VCaP (cell line): ENCODE data around the gene PELI1.
A peak's percentile ranks its signal among the peaks of the same experiment; 100 is the strongest.
"Not testable (repeated sequence)": the region's sequence is repeated elsewhere in the genome, so short reads cannot be mapped to it uniquely, and the experiment has no call there.

Source experiments
- H3K27ac ChIP-seq: fragments of 450-650 bp; 2 replicates; pipeline ENCODE4 v1.5.1; 2017
- TF ChIP-seq, protein P1 (sequence below): fragments of 450-650 bp; conservative IDR thresholded peaks from 2 replicates; pipeline ENCODE4 v1.5.1; 2017; ENCODE audit warnings: mild to moderate bottlenecking, moderate library complexity

The PELI1 gene

DNA sequence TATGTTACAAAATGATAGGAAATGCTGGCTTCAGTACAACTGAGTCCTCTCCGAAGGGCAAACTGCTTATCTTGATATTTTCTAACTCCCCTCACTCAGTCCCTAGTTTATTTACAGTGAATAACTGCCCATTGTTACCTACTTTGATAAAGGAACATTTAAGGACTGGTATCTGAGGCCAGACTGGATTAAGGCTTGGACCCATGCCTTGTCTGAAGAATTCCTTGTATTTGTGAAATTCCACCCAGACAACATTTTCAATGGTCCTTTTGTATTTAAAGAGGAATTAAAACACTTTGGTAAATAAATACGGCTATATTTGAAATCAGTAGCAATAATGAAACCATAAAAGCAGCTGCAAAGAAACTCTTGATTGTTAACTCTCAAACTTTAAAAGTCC lies 58.3 kb downstream of the PELI1 start:
- no peak overlapping the region for H3K27ac ChIP-seq
- TF ChIP-seq, protein P1, sequence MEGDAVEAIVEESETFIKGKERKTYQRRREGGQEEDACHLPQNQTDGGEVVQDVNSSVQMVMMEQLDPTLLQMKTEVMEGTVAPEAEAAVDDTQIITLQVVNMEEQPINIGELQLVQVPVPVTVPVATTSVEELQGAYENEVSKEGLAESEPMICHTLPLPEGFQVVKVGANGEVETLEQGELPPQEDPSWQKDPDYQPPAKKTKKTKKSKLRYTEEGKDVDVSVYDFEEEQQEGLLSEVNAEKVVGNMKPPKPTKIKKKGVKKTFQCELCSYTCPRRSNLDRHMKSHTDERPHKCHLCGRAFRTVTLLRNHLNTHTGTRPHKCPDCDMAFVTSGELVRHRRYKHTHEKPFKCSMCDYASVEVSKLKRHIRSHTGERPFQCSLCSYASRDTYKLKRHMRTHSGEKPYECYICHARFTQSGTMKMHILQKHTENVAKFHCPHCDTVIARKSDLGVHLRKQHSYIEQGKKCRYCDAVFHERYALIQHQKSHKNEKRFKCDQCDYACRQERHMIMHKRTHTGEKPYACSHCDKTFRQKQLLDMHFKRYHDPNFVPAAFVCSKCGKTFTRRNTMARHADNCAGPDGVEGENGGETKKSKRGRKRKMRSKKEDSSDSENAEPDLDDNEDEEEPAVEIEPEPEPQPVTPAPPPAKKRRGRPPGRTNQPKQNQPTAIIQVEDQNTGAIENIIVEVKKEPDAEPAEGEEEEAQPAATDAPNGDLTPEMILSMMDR, result no peak

DNA sequence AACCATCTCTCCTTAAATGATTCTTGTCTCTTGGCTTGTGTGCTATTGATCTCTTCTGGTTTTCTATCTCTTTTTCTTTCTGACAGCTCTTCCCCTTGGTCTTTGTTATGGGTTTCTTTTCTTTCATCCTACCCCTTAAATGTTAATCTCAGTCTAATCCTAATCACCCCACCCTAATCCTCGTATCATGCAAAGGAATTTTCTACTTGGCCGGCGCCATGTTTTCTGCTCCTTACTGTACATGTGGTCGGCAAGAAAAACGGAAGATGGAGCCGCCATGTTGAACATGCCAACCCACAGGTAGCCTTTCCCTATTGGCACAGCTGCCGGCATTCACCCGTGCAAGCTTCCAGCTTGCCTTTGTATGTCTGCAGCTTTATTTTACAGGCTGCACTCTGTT lies 63.2 kb downstream of the PELI1 start:
- H3K27ac ChIP-seq, result no peak overlapping the region
- TF ChIP-seq, protein P1, result no peak

DNA sequence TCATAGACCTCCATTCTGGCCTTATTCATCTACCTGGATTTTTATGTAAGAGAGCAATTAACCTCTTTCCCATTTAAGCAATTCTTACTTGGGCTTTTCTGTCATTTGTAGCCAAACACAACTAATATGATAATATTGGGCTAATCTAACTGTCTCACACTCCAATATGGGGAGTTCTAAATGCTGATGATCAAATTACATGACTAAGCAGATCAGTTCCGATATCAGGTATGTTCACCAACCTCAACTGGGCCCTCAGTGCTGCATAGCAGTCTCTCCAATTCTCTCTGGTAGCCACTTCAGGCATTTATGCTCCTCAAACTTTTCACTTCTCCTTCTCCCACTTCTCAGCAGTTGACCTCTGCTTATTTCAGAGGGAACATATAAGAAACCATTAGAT lies 64.0 kb downstream of the PELI1 start:
- TF ChIP-seq, protein P1, result no peak
- no peak overlapping the region for H3K27ac ChIP-seq

DNA sequence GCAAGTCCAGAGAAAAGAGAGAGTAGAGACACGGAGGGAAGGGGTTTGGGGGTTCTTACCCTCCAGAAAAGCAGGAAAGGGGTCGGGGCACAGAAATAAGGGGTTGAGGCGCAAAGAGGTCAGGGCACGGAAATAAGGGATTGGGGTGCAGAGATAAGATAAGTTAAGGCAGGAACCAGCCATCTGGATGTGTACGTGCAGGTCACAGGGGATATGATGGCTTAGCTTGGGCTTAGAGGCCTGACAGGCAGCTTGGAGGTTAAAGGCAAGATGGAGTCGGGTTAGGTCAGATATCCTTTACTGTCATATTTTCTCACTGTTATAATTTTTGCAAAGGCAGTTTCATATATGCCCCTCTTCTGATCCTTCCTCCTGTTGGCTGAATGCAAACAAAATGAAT lies 64.5 kb downstream of the PELI1 start:
- H3K27ac ChIP-seq, result not testable (repeated sequence)

DNA sequence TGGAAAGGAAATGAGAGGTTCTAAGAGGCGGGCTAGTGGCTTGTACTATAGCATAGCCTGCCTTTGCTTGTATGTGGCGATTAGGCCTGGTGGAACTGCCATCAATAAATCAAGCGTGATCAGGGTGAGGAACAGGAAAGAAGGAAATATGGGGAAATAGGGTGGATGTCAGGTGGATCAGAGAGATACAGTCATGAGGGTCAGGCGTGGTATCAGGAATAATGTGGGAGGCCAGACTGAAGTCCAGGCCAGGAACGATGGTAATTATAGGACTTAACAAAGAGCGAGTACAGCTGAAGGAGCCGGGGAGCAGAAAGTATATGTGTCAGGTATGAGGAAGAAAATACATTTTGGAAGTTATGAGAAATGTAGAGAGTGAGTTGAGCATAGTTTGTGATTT lies 67.4 kb downstream of the PELI1 start:
- H3K27ac ChIP-seq, result not testable (repeated sequence)

DNA sequence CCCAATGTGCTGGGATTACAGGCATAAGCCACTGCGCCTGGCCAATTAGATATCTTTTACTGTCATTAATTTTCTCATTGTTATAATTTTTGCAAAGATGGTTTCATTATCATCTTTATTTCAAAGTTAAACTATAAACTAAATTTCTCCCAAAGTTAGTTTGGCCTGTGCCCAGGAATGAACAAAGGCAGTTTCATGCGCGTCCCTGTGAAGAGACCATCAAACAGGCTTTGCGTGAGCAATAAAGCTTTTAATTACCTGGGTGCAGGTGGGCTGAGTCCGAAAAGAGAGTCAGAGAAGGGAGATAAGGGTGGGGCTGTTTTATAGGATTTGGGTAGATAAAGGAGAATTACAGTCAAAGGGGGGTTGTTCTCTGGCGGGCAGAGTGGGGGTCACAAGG lies 69.6 kb downstream of the PELI1 start:
- H3K27ac ChIP-seq, result not testable (repeated sequence)

DNA sequence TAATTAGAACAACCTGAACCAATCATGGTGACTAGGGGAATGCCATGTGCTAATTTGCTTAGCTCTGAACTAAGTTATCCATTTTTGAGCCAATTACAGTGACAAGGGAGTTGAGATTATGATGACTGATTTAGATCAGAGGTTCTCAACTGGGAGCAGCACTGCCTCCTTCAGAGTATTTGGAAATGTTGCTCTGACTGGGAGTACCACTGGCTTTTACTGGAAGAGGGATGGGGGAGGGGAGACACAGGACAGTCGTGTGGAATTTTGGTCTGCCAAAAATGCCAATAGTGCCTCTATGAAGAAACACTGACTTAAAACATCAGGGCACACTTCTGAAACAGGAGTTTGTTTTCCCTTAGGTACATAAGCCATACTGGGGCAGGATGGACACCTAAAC lies 76.9 kb downstream of the PELI1 start:
- TF ChIP-seq, protein P1, result no peak

DNA sequence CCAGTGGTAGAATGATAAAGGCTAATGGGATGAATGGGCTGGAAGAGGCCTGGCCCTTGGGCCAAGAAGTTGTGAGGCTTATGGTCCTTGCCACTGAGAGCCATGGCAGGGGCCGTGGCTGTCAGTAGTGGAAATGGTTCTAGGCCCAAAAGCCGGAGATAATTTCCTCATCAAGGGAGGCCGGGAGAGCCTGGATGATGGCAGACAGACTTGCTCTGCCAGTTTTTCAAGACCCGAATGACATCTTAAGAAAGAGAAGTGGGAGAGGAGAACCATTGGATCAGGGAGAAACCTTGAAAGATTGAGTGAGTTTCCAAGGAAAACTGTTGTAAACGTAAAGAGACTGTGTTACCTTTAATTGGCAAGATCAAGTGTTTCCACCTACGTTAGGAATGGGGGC lies 78.7 kb downstream of the PELI1 start:
- H3K27ac ChIP-seq, result no peak overlapping the region
- TF ChIP-seq, protein P1, result no peak

More for the DNA sequence above, 76.9 kb downstream of the PELI1 start:
- H3K27ac ChIP-seq, result no peak overlapping the region

DNA sequence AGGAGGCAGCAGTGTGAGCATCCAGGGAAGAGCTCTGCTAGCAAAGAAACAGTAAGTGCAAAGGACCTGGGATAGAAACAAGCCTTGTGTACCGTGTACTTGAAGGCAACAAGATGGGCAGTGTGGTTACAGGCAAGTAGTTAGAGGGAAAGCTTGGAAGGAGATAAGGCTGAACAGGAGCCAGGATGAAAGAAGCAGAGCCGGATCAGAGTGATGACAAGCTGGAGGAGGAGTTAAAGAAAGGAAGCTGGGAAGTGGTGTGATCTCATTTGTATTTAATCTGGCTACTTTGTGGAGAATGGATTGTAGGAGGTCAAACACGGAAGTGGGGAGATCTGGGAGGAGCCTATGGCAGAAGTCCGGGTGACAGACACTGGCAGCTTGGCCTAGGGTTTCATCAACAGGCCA lies 80.3 kb downstream of the PELI1 start:
- TF ChIP-seq, protein P1, result no peak
- peak overlapping the region; percentile 71 for H3K27ac ChIP-seq
